HG03571 (cell line): ENCODE results near the gene RFFL.
A peak's percentile ranks its signal among the peaks of the same experiment; 100 is the strongest.
"Not testable (repeated sequence)": the region's sequence is repeated elsewhere in the genome, so short reads cannot be mapped to it uniquely, and the experiment has no call there.

Experiments used
- ATAC-seq: cut with Tn5 transposase; IDR thresholded peaks from one replicate; pipeline ENCODE4 v1.9.1; 2021; ENCODE audit not compliant: unreplicated experiment

RFFL gene

GRCh38 chr17:35063514-35064223 lies at the start of gene RFFL:
Gene RFFL (minus strand): TSS chr17:35063707. CDS start chr17:35026553, 37,154 bp downstream.
- ATAC-seq = peak; percentile 78

GRCh38 chr17:35110791-35111190 lies 47.3 kb upstream of the RFFL start:
- ATAC-seq = not testable (repeated sequence)

- ATAC-seq = no peak
Measured at GRCh38 chr17:35104844-35105450, 41.4 kb upstream of the RFFL start.

GRCh38 chr17:35103271-35103670 lies 39.8 kb upstream of the RFFL start:
- no peak for ATAC-seq

- ATAC-seq = no peak
Measured at GRCh38 chr17:35101725-35102124, 38.2 kb upstream of the RFFL start.

- no peak for ATAC-seq
Measured at GRCh38 chr17:35101036-35101435, 37.5 kb upstream of the RFFL start.

- ATAC-seq = no peak
Measured at GRCh38 chr17:35099908-35100307, 36.4 kb upstream of the RFFL start.

GRCh38 chr17:35097776-35098175 lies 34.3 kb upstream of the RFFL start:
- ATAC-seq = no peak

GRCh38 chr17:35095741-35096140 lies 32.2 kb upstream of the RFFL start:
- no peak for ATAC-seq

- ATAC-seq = no peak
Measured at GRCh38 chr17:35094902-35095301, 31.4 kb upstream of the RFFL start.

- ATAC-seq = not testable (repeated sequence)
Measured at GRCh38 chr17:35090707-35091106, 27.2 kb upstream of the RFFL start.

- ATAC-seq = peak; percentile 20
Measured at GRCh38 chr17:35089586-35090296, 26.2 kb upstream of the RFFL start.

- peak; percentile 73 for ATAC-seq
Measured at GRCh38 chr17:35088881-35089585, 25.5 kb upstream of the RFFL start.

- no peak for ATAC-seq
Measured at GRCh38 chr17:35088356-35088880, 24.9 kb upstream of the RFFL start.

- ATAC-seq = no peak
Measured at GRCh38 chr17:35087731-35088355, 24.3 kb upstream of the RFFL start.

GRCh38 chr17:35086931-35087573 lies 23.5 kb upstream of the RFFL start:
- ATAC-seq = no peak

GRCh38 chr17:35086164-35086563 lies 22.7 kb upstream of the RFFL start:
- no peak for ATAC-seq

- ATAC-seq = no peak
Measured at GRCh38 chr17:35084987-35085386, 21.5 kb upstream of the RFFL start.

GRCh38 chr17:35083071-35083470 lies 19.6 kb upstream of the RFFL start:
- ATAC-seq = no peak

- ATAC-seq = no peak
Measured at GRCh38 chr17:35082073-35082657, 18.7 kb upstream of the RFFL start.
